ENCODE data around the gene GARNL3.

GARNL3 gene

GRCh38 chr9:127398715-127399400 lies 134.3 kb downstream of the GARNL3 start:
- TF ChIP-seq CTCF (IDR thresholded peaks at IDR 0.05) = no peak
- Histone ChIP-seq H3K4me1 (no peaks in the 10 kb centered on the region), H2AFZ (no peak overlapping the region), H3K4me3 (ENCODE audit: low read depth, low read length) (no peak overlapping the region), H3K9ac (no peak overlapping the region), H3K4me2 (ENCODE audit: low read length) (no peak overlapping the region), H3K79me2 (peaks cover 3% of the 10 kb centered on the region), H3K27me3 (ENCODE audit: control insufficient read depth, insufficient read depth, low read length) (no peaks in the 10 kb centered on the region), H3K9me3 (ENCODE audit: control insufficient read depth, low read length) (no peaks in the 10 kb centered on the region), H3K27ac (no peak overlapping the region), H3K36me3 (ENCODE audit: control insufficient read depth, insufficient read depth, low read length) (no peaks in the 10 kb centered on the region)

- H3K36me3 ChIP-seq (ENCODE audit: control insufficient read depth, insufficient read depth, low read length) = no peaks in the 10 kb centered on the region
- no peak overlapping the region for H3K9ac ChIP-seq
- H3K4me1 ChIP-seq = no peaks in the 10 kb centered on the region
- no peak overlapping the region for H2AFZ ChIP-seq
- no peaks in the 10 kb centered on the region for H3K9me3 ChIP-seq (ENCODE audit: control insufficient read depth, low read length)
- TF ChIP-seq CTCF (IDR thresholded peaks at IDR 0.05) = no peak
- no peak overlapping the region for H3K4me2 ChIP-seq (ENCODE audit: low read length)
- H3K27me3 ChIP-seq (ENCODE audit: control insufficient read depth, insufficient read depth, low read length) = no peaks in the 10 kb centered on the region
- H3K79me2 ChIP-seq = peaks cover 3% of the 10 kb centered on the region
- H3K27ac ChIP-seq = no peak overlapping the region
- H3K4me3 ChIP-seq (ENCODE audit: low read depth, low read length) = no peak overlapping the region
Observed at GRCh38 chr9:127399736-127400269, 135.2 kb downstream of the GARNL3 start.

GRCh38 chr9:127402401-127403090 lies 138.0 kb downstream of the GARNL3 start:
- no peak overlapping the region for H3K9ac ChIP-seq
- H3K9me3 ChIP-seq (ENCODE audit: control insufficient read depth, low read length) = no peaks in the 10 kb centered on the region
- no peak overlapping the region for H2AFZ ChIP-seq
- TF ChIP-seq CTCF (IDR thresholded peaks at IDR 0.05) = no peak
- no peaks in the 10 kb centered on the region for H3K27me3 ChIP-seq (ENCODE audit: control insufficient read depth, insufficient read depth, low read length)
- H3K4me3 ChIP-seq (ENCODE audit: low read depth, low read length) = no peak overlapping the region
- no peaks in the 10 kb centered on the region for H3K36me3 ChIP-seq (ENCODE audit: control insufficient read depth, insufficient read depth, low read length)
- no peaks in the 10 kb centered on the region for H3K4me1 ChIP-seq
- H3K27ac ChIP-seq = no peak overlapping the region
- no peak overlapping the region for H3K4me2 ChIP-seq (ENCODE audit: low read length)
- H3K79me2 ChIP-seq = peaks cover 3% of the 10 kb centered on the region

GRCh38 chr9:127403507-127404192 lies 139.1 kb downstream of the GARNL3 start:
- no peaks in the 10 kb centered on the region for H3K36me3 ChIP-seq (ENCODE audit: control insufficient read depth, insufficient read depth, low read length)
- no peak overlapping the region for H3K4me2 ChIP-seq (ENCODE audit: low read length)

More at GRCh38 chr9:127403507-127404192, 139.1 kb downstream of the GARNL3 start:
- Histone ChIP-seq H2AFZ (no peak overlapping the region), H3K79me2 (no peaks in the 10 kb centered on the region), H3K9me3 (ENCODE audit: control insufficient read depth, low read length) (no peaks in the 10 kb centered on the region), H3K27me3 (ENCODE audit: control insufficient read depth, insufficient read depth, low read length) (no peaks in the 10 kb centered on the region), H3K4me1 (no peaks in the 10 kb centered on the region), H3K4me3 (ENCODE audit: low read depth, low read length) (no peak overlapping the region), H3K9ac (no peak overlapping the region), H3K27ac (no peak overlapping the region)
- TF ChIP-seq CTCF (IDR thresholded peaks at IDR 0.05) = no peak

All from parathyroid adenoma (tissue), 2 donors.